GM10847 (cell line): Measurements from ENCODE around the gene CASP10.

ENCODE experiments used
- POLR2A ChIP-seq: IDR thresholded peaks from 2 replicates; pipeline ENCODE4 v1.6.1; 2011; ENCODE audit not compliant: insufficient read length; ENCODE audit errors: extremely low read depth

The CASP10 gene

DNA sequence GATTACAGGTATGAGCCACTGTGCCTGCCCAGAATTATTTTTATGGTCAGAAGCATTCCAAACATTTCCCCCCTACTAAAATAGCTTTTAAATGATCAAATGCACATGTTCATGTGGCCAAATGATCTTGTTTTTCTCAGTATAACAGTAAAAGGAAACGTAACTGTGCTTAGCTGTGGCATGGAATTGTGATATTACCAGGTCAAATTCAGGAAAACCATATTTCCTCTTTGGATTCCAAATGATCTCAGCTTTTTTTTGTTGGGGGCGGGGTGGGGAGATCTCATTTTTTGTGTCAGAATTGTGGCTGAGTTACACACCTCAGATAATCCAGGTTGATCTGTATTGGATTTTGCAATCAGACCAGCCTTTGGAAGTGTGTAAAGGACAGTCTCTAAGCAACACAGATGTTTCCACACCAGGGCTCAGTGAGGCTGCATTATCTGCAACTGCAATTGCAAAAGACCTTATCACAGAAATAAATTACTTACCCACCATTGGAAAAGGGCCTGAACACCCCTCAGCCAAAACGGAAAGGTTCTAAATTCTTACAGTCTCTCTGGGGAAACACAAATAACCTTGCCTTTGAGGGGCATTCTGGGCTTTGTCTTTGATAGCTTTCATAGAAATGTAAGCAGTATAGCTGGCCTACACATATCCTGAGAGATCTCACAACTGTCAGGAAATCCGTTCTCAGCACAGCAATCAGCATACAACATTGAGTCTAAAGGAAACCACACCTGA, 8.4 kb downstream of the CASP10 start:
- no peak for TF ChIP-seq POLR2A

GRCh38 chr2:201194097-201194496, 11.2 kb downstream of the CASP10 start:
- no peak for TF ChIP-seq POLR2A

DNA sequence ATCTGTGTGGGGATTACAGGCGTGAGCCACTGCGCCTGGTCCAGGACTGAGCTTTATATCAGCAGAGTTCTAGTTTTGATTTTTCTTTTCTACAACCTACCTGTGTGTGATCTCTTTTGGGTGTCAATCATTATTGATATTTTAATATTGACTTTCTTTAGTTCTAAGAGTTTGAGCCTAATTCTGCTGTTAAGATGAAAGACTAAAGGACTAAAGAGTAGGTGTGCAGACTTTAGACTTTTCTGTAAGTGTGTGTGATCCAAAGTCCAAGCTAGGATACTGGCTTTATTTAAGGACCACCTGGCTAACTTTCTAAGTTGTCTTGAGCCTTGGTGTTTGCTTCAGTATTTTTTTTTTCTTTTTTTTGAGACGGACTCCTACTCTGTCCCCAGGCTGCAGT, 12.4 kb downstream of the CASP10 start:
- TF ChIP-seq POLR2A: no peak

DNA sequence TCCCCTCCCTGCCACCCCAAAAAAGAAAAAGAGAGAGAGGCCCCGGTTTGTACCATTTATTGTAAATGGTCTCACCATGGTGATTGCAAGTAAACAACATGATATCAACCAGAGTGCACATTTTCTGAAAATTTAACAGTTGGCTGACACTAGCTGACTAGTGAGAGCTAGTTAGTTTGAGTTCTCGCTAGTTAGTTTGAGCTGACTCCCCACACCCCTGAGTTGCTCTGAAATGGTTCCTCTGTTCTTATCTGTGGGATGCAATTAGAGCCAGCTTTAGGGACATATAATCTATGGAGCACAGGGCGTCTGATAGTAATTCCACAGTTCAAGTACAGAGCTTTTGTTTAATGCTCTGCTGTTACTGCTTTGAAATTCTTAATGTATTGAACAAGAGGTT, 13.1 kb downstream of the CASP10 start:
- TF ChIP-seq POLR2A: no peak

GRCh38 chr2:201196803-201197202, 13.9 kb downstream of the CASP10 start:
- TF ChIP-seq POLR2A: no peak

- no peak for TF ChIP-seq POLR2A
These were observed 14.8 kb downstream of the CASP10 start for GRCh38 chr2:201197781-201198180.

- TF ChIP-seq POLR2A: no peak
These were observed 16.9 kb downstream of the CASP10 start for GRCh38 chr2:201199847-201200246.

- TF ChIP-seq POLR2A: no peak
These were observed 17.4 kb downstream of the CASP10 start for GRCh38 chr2:201200345-201200744.

- no peak for TF ChIP-seq POLR2A
These were observed 18.4 kb downstream of the CASP10 start for GRCh38 chr2:201201371-201201770.

DNA sequence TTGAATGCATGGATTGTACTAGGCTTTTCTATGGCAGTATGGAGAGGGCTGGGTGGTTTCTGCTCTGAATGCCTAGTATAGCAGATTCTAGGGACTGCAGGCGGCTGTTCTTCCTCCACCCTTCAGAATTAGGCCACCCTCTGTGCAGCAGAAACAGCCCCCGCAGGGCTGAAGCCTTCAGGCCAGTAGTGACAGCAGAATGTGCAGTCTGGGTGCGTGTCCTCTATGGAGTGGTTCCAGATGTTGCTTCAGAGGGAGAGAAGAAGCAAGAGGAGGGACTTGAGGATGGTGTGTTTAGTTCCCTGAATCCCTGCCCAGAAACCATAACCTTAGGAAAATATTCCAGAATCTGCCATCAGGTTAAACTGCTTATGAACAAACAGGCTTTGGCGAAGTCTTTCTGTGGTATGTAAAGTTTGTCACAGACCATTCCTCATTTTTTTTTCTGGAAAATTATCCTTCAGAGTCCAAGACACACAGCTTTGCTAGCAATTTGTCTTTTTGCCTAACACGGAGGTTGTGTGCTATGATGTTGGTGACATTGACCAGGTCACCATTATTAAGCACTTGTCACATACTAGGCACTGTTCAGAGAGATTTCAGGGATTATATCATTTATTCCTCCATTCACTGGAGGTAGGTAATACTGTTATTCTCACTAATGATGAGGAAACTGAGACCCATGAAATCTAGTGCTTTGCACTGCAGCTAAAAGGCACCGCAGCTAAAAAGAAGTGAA, 21.1 kb downstream of the CASP10 start:
- TF ChIP-seq POLR2A: no peak

DNA sequence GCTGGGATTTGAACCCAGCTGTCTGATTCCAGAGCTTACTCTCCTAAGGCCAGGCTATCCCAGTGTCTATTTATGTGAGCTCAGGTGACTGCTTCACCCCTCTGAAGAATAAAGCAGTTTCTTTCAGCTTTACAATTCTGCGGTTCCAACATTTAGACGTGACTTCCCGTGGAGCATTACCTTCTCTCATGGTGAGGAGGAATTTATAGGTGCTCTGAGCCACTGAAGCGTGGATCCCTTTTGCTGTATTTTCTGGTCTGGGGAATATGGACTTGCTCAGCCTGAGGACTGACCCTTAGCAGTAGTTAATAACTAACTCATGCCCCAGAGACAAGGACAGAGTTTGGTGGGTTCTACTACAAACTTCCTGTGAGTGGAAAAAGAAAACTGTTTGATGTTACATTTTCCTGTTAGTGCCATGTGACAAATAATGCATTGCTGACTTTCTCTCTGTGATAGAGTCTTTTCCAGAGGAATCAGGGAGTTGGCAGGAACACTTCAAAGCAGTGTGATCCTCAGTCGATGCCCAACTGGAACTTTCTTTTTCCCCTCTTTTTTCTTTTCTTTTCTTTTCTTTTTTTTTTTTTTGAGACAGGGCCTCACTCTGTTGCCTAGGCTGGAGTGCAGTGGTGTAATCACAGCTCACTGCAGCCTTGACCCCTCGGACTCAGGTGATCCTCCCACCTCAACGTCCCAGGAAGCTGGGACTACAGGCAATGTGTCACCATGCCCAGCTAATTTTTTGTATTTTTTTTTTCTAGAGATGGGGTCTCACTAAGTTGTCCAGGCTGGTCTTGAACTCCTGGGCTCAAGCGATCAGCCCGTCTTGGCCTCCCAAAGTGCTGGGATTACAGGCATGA, 21.9 kb downstream of the CASP10 start:
- no peak for TF ChIP-seq POLR2A

DNA sequence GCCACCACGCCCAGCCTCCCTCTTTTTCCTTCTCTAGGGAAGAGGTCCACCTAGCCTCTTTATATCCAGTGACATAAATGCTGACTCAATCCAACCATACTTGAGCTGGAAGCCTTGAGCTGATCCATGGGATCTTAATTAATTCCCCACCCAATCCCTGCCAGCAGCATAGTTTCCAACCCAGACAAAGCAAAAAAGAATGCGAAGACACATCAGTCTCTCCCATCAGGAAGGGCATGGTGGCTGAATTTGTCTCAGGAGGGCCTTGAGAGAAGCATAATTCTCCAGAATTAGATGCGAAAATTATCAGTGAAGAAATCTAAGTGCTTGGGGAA, 22.5 kb downstream of the CASP10 start:
- no peak for TF ChIP-seq POLR2A

- TF ChIP-seq POLR2A: no peak
These were observed 25.8 kb downstream of the CASP10 start for GRCh38 chr2:201208563-201209252.

DNA sequence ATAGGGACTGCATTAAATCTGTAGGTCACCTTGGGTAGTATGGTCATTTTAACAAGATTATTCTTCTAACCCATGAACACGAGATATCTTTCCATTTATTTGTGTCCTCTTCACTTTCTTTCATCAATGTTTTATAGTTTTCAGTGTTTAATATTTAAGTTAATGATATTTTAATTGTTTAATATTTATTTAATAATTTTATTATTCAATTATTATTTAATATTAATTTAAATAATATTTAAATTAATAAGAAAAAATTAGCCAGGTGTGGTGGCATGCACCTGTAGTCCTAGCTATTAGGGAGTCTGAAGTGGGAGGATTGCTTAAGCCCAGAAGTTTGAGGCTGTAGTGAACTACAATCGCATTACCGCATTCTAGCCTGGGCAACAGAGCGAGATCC, 33.0 kb downstream of the CASP10 start:
- TF ChIP-seq POLR2A: no peak

- no peak for TF ChIP-seq POLR2A
These were observed 34.0 kb downstream of the CASP10 start for GRCh38 chr2:201216918-201217317.

- no peak for TF ChIP-seq POLR2A
These were observed 35.8 kb downstream of the CASP10 start for GRCh38 chr2:201218780-201219179.
